T-helper 17 cell (primary cell): ENCODE results near the gene RPTOR. TPM values are rescaled to one million over a fixed set of nuclear protein-coding genes. Genes with fewer than 3 reads are reported as not detected.

Experiments
- ATAC-seq: fragments of 150-1000 bp; cut with Tn5 transposase; 2 replicates; pipeline ENCODE4 v1.10.0; 2021; ENCODE audit warnings: mild to moderate bottlenecking, moderate library complexity
- DNase-seq, 3 donors: peaks; one replicate each; pipeline versions ENCODE4 v3.0.0 to v3.0.0-alpha.2; 2020 to 2021
- H3K9me3 ChIP-seq: one replicate; pipeline ENCODE4 v1.7.0; 2013; ENCODE audit warnings: low read length, mild to moderate bottlenecking; ENCODE audit not compliant: control insufficient read depth, poor library complexity, severe bottlenecking
- H3K27ac Mint-ChIP-seq: one replicate; pipeline ENCODE4 v1.8.0; 2022; ENCODE audit warnings: mild to moderate bottlenecking, moderate library complexity, mixed read lengths
- H3K27me3 Mint-ChIP-seq: one replicate; pipeline ENCODE4 v1.8.0; 2022; ENCODE audit warnings: mixed read lengths
- H3K36me3 Mint-ChIP-seq: one replicate; pipeline ENCODE4 v1.8.0; 2022; ENCODE audit warnings: low read depth, mixed read lengths
- H3K4me1 Mint-ChIP-seq: one replicate; pipeline ENCODE4 v1.8.0; 2022; ENCODE audit warnings: mild to moderate bottlenecking, mixed read lengths
- H3K4me3 Mint-ChIP-seq: one replicate; pipeline ENCODE4 v1.8.0; 2022; ENCODE audit warnings: mild to moderate bottlenecking, moderate library complexity, mixed read lengths
- total RNA-seq, 4 donors: library from RNA in 2 of 4; stranded (reverse) in 2 of 4; gene quantifications; one replicate each; pipeline ENCODE4 v1.2.3 and lab custom pipeline; 2022 to 2026

Gene RPTOR
- total RNA-seq, 2 donors from 2014 or later = 55.1 to 61.5 TPM

GRCh38 chr17:81002409-81003361 lies 458.0 kb downstream of the RPTOR start:
- ATAC-seq (no peak), DNase-seq (no peak)
- Mint-ChIP-seq H3K27ac (no peak overlapping the region), H3K4me3 (peak overlapping the region; percentile 68), H3K36me3 (peaks cover 6% of the 10 kb centered on the region), H3K4me1 (peaks cover 16% of the 10 kb centered on the region), H3K27me3 (peaks cover 11% of the 10 kb centered on the region)
- H3K9me3 ChIP-seq = no peaks in the 10 kb centered on the region

- peak overlapping the region; percentile 27 for H3K27ac Mint-ChIP-seq
Measured at GRCh38 chr17:81003711-81004475, 459.3 kb downstream of the RPTOR start.

GRCh38 chr17:81006891-81007290 lies 462.3 kb downstream of the RPTOR start:
- no peaks in the 10 kb centered on the region for H3K9me3 ChIP-seq
- Mint-ChIP-seq H3K36me3 (peaks cover 6% of the 10 kb centered on the region), H3K4me1 (peaks cover 11% of the 10 kb centered on the region), H3K27me3 (peaks cover 7% of the 10 kb centered on the region), H3K4me3 (no peak overlapping the region), H3K27ac (no peak overlapping the region)
- DNase-seq (no peak), ATAC-seq (no peak)

More at GRCh38 chr17:81003711-81004475, 459.3 kb downstream of the RPTOR start:
- H3K27me3 Mint-ChIP-seq = peaks cover 11% of the 10 kb centered on the region
- ATAC-seq = peak; percentile 41
- peaks cover 4% of the 10 kb centered on the region for H3K36me3 Mint-ChIP-seq
- DNase-seq = no peak
- H3K4me3 Mint-ChIP-seq = peak overlapping the region; percentile 89
- H3K9me3 ChIP-seq = no peaks in the 10 kb centered on the region
- peaks cover 16% of the 10 kb centered on the region for H3K4me1 Mint-ChIP-seq

GRCh38 chr17:81008140-81008539 lies 463.5 kb downstream of the RPTOR start:
- no peak for DNase-seq

GRCh38 chr17:81009136-81009535 lies 464.5 kb downstream of the RPTOR start:
- Mint-ChIP-seq H3K27ac (no peak overlapping the region), H3K36me3 (peaks cover 6% of the 10 kb centered on the region), H3K4me1 (peaks cover 4% of the 10 kb centered on the region), H3K4me3 (no peak overlapping the region), H3K27me3 (peaks cover 7% of the 10 kb centered on the region)
- H3K9me3 ChIP-seq = no peaks in the 10 kb centered on the region
- ATAC-seq = no peak
- no peak for DNase-seq

More at GRCh38 chr17:81008140-81008539, 463.5 kb downstream of the RPTOR start:
- Mint-ChIP-seq H3K4me1 (peaks cover 6% of the 10 kb centered on the region), H3K36me3 (peaks cover 6% of the 10 kb centered on the region), H3K4me3 (no peak overlapping the region), H3K27ac (no peak overlapping the region), H3K27me3 (peaks cover 7% of the 10 kb centered on the region)
- ATAC-seq = no peak
- no peaks in the 10 kb centered on the region for H3K9me3 ChIP-seq

GRCh38 chr17:81010935-81011334 lies 466.3 kb downstream of the RPTOR start:
- peaks cover 3% of the 10 kb centered on the region for H3K36me3 Mint-ChIP-seq
- no peaks in the 10 kb centered on the region for H3K4me1 Mint-ChIP-seq
- DNase-seq (no peak), ATAC-seq (no peak)
- no peaks in the 10 kb centered on the region for H3K9me3 ChIP-seq
- no peak overlapping the region for H3K27ac Mint-ChIP-seq
- H3K27me3 Mint-ChIP-seq = no peaks in the 10 kb centered on the region
- H3K4me3 Mint-ChIP-seq = no peak overlapping the region

GRCh38 chr17:81011951-81012350 lies 467.3 kb downstream of the RPTOR start:
- Mint-ChIP-seq H3K4me3 (no peak overlapping the region), H3K27ac (no peak overlapping the region), H3K27me3 (no peaks in the 10 kb centered on the region), H3K4me1 (no peaks in the 10 kb centered on the region), H3K36me3 (peaks cover 3% of the 10 kb centered on the region)
- DNase-seq (no peak), ATAC-seq (no peak)
- H3K9me3 ChIP-seq = no peaks in the 10 kb centered on the region

- ATAC-seq = no peak
Measured at GRCh38 chr17:81012574-81013447, 468.2 kb downstream of the RPTOR start.

GRCh38 chr17:81013642-81014041 lies 469.0 kb downstream of the RPTOR start:
- ATAC-seq (no peak), DNase-seq (no peak)
- no peak overlapping the region for H3K4me3 Mint-ChIP-seq
- peaks cover 3% of the 10 kb centered on the region for H3K36me3 Mint-ChIP-seq
- H3K9me3 ChIP-seq = no peaks in the 10 kb centered on the region
- no peak overlapping the region for H3K27ac Mint-ChIP-seq
- H3K4me1 Mint-ChIP-seq = peaks cover 11% of the 10 kb centered on the region
- no peaks in the 10 kb centered on the region for H3K27me3 Mint-ChIP-seq

More at GRCh38 chr17:81012574-81013447, 468.2 kb downstream of the RPTOR start:
- H3K4me3 Mint-ChIP-seq = no peak overlapping the region
- H3K27me3 Mint-ChIP-seq = no peaks in the 10 kb centered on the region
- H3K4me1 Mint-ChIP-seq = peaks cover 4% of the 10 kb centered on the region
- no peak for DNase-seq
- H3K27ac Mint-ChIP-seq = no peak overlapping the region
- H3K36me3 Mint-ChIP-seq = peaks cover 3% of the 10 kb centered on the region
- no peaks in the 10 kb centered on the region for H3K9me3 ChIP-seq

- Mint-ChIP-seq H3K27ac (no peak overlapping the region), H3K4me1 (peaks cover 18% of the 10 kb centered on the region), H3K36me3 (peaks cover 3% of the 10 kb centered on the region), H3K4me3 (no peak overlapping the region), H3K27me3 (no peaks in the 10 kb centered on the region)
- H3K9me3 ChIP-seq = no peaks in the 10 kb centered on the region
- ATAC-seq = no peak
- no peak for DNase-seq
Measured at GRCh38 chr17:81015136-81015535, 470.5 kb downstream of the RPTOR start.
